Skeletal muscle tissue (tissue), 4 donors: ENCODE data around the gene CRYBG3. TPM values are rescaled to one million over a fixed set of nuclear protein-coding genes. Genes with fewer than 3 reads are reported as not detected.
"Not testable (repeated sequence)": the region's sequence is repeated elsewhere in the genome, so short reads cannot be mapped to it uniquely, and the experiment has no call there.

ENCODE experiments used
- H3K27ac ChIP-seq: one replicate; pipeline ENCODE4 v1.7.0; 2013; ENCODE audit warnings: mild to moderate bottlenecking, low read depth, low read length, inconsistent platforms
- H3K27me3 ChIP-seq, 3 donors: one replicate each; pipeline ENCODE4 v1.7.0; 2013; ENCODE audit warnings: low read length in 3 of 3; ENCODE audit not compliant: control insufficient read depth in 3 of 3, insufficient read depth in 3 of 3
- H3K36me3 ChIP-seq, 3 donors: one replicate each; pipeline ENCODE4 v1.7.0; 2013; ENCODE audit warnings: low read length in 3 of 3; ENCODE audit not compliant: control insufficient read depth in 3 of 3, insufficient read depth in 3 of 3
- H3K4me1 ChIP-seq, 3 donors: one replicate each; pipeline ENCODE4 v1.7.0; 2013; ENCODE audit warnings: low read length in 3 of 3, mild to moderate bottlenecking in 3 of 3; ENCODE audit not compliant: control insufficient read depth in 3 of 3, insufficient read depth in 3 of 3
- H3K4me3 ChIP-seq, 3 donors: one replicate each; pipeline ENCODE4 v1.7.0; 2013; ENCODE audit warnings: low read length in 3 of 3
- H3K9ac ChIP-seq, 3 donors: one replicate each; pipeline ENCODE4 v1.7.0; 2013; ENCODE audit warnings: low read length in 3 of 3, mild to moderate bottlenecking in 3 of 3, moderate library complexity in 2 of 3, low read depth in 1 of 3
- H3K9me3 ChIP-seq, 3 donors: one replicate each; pipeline ENCODE4 v1.7.0; 2013; ENCODE audit warnings: low read length in 3 of 3; ENCODE audit not compliant: control insufficient read depth in 3 of 3
- total RNA-seq: library from RNA; depleted of rRNA; stranded (reverse); fragments of >200 nt; gene quantifications from one replicate; pipeline ENCODE4 v1.2.3, GENCODE V29; 2014
- donor health status: Osteomylitis.

CRYBG3 gene
- total RNA-seq, 1 donor from 2014 or later = 27.1 TPM

GRCh38 chr3:97833184-97833583 is 11.4 kb downstream of the CRYBG3 start:
- H3K27ac ChIP-seq, H3K36me3 ChIP-seq, H3K27me3 ChIP-seq, H3K4me1 ChIP-seq, H3K9me3 ChIP-seq, H3K4me3 ChIP-seq, H3K9ac ChIP-seq: not testable (repeated sequence)

GRCh38 chr3:97835761-97836160 is 13.9 kb downstream of the CRYBG3 start:
- H3K27ac ChIP-seq = no peak overlapping the region
- peaks cover 0 to 3% (median 0%) of the 10 kb centered on the region in 3 donors for H3K4me1 ChIP-seq
- H3K9ac ChIP-seq = no peak overlapping the region
- no peaks in the 10 kb centered on the region for H3K27me3 ChIP-seq
- H3K4me3 ChIP-seq = no peak overlapping the region
- no peaks in the 10 kb centered on the region for H3K9me3 ChIP-seq
- no peaks in the 10 kb centered on the region for H3K36me3 ChIP-seq

- H3K4me1 ChIP-seq = peaks cover 0 to 3% (median 0%) of the 10 kb centered on the region in 3 donors
- no peak overlapping the region for H3K4me3 ChIP-seq
- H3K27ac ChIP-seq = no peak overlapping the region
- H3K9ac ChIP-seq = no peak overlapping the region
- H3K36me3 ChIP-seq = no peaks in the 10 kb centered on the region
- H3K27me3 ChIP-seq = no peaks in the 10 kb centered on the region
- no peaks in the 10 kb centered on the region for H3K9me3 ChIP-seq
Observed at GRCh38 chr3:97838393-97838792, 16.6 kb downstream of the CRYBG3 start.

- no peak overlapping the region for H3K27ac ChIP-seq
Observed at GRCh38 chr3:97839944-97840343, 18.1 kb downstream of the CRYBG3 start.

GRCh38 chr3:97841304-97841703 is 19.5 kb downstream of the CRYBG3 start:
- Histone ChIP-seq H3K4me3 (no peak overlapping the region), H3K4me1 (peaks cover 0 to 3% (median 0%) of the 10 kb centered on the region in 3 donors), H3K27me3 (no peaks in the 10 kb centered on the region), H3K36me3 (peaks cover 0 to 4% (median 0%) of the 10 kb centered on the region in 3 donors), H3K9me3 (no peaks in the 10 kb centered on the region), H3K9ac (no peak overlapping the region), H3K27ac (no peak overlapping the region)

More at GRCh38 chr3:97839944-97840343, 18.1 kb downstream of the CRYBG3 start:
- Histone ChIP-seq H3K9ac (no peak overlapping the region), H3K36me3 (no peaks in the 10 kb centered on the region), H3K4me3 (no peak overlapping the region), H3K9me3 (no peaks in the 10 kb centered on the region), H3K27me3 (no peaks in the 10 kb centered on the region), H3K4me1 (peaks cover 0 to 3% (median 0%) of the 10 kb centered on the region in 3 donors)

- peaks cover 0 to 7% (median 0%) of the 10 kb centered on the region in 3 donors for H3K36me3 ChIP-seq
- peaks cover 0 to 3% (median 0%) of the 10 kb centered on the region in 3 donors for H3K4me1 ChIP-seq
- H3K9me3 ChIP-seq = no peaks in the 10 kb centered on the region
- no peak overlapping the region for H3K27ac ChIP-seq
- H3K9ac ChIP-seq = no peak overlapping the region
- no peaks in the 10 kb centered on the region for H3K27me3 ChIP-seq
- H3K4me3 ChIP-seq = no peak overlapping the region
Observed at GRCh38 chr3:97841956-97842355, 20.1 kb downstream of the CRYBG3 start.

- peaks cover 0 to 11% (median 0%) of the 10 kb centered on the region in 3 donors for H3K36me3 ChIP-seq
- no peak overlapping the region for H3K4me3 ChIP-seq
- peaks cover 0 to 6% (median 0%) of the 10 kb centered on the region in 3 donors for H3K4me1 ChIP-seq
- H3K27ac ChIP-seq = no peak overlapping the region
- no peaks in the 10 kb centered on the region for H3K27me3 ChIP-seq
- H3K9me3 ChIP-seq = peaks cover 0 to 4% (median 0%) of the 10 kb centered on the region in 3 donors
- H3K9ac ChIP-seq = no peak overlapping the region
Observed at GRCh38 chr3:97848779-97849178, 27.0 kb downstream of the CRYBG3 start.

- no peak overlapping the region for H3K4me3 ChIP-seq
- no peaks in the 10 kb centered on the region for H3K36me3 ChIP-seq
- H3K4me1 ChIP-seq = peaks cover 0 to 1% (median 0%) of the 10 kb centered on the region in 3 donors
- H3K9me3 ChIP-seq = peaks cover 0 to 4% (median 0%) of the 10 kb centered on the region in 3 donors
- H3K27ac ChIP-seq = no peak overlapping the region
- no peak overlapping the region for H3K9ac ChIP-seq
- H3K27me3 ChIP-seq = no peaks in the 10 kb centered on the region
Observed at GRCh38 chr3:97857401-97857800, 35.6 kb downstream of the CRYBG3 start.

GRCh38 chr3:97860364-97860763 is 38.6 kb downstream of the CRYBG3 start:
- Histone ChIP-seq H3K4me3 (no peak overlapping the region), H3K36me3 (no peaks in the 10 kb centered on the region), H3K27ac (no peak overlapping the region), H3K9me3 (no peaks in the 10 kb centered on the region), H3K9ac (no peak overlapping the region), H3K4me1 (peaks cover 3 to 8% (median 5%) of the 10 kb centered on the region in 3 donors), H3K27me3 (no peaks in the 10 kb centered on the region)

- no peak overlapping the region for H3K4me3 ChIP-seq
- H3K27ac ChIP-seq = no peak overlapping the region
- H3K9ac ChIP-seq = no peak overlapping the region
Observed at GRCh38 chr3:97862582-97862981, 40.8 kb downstream of the CRYBG3 start.

More at GRCh38 chr3:97862582-97862981, 40.8 kb downstream of the CRYBG3 start:
- Histone ChIP-seq H3K4me1 (peaks cover 3 to 8% (median 5%) of the 10 kb centered on the region in 3 donors), H3K27me3 (no peaks in the 10 kb centered on the region), H3K9me3 (no peaks in the 10 kb centered on the region), H3K36me3 (no peaks in the 10 kb centered on the region)
